GM19395 (cell line): ENCODE measurements around the gene PHF12.
A peak's percentile ranks its signal among the peaks of the same experiment; 100 is the strongest.

ENCODE experiments used
- ATAC-seq: cut with Tn5 transposase; IDR thresholded peaks from one replicate; pipeline ENCODE4 v1.9.1; 2021; ENCODE audit warnings: mild to moderate bottlenecking, moderate library complexity; ENCODE audit not compliant: unreplicated experiment

The PHF12 gene

GRCh38 chr17:28955408-28955807 lies 4.1 kb upstream of the PHF12 start:
- ATAC-seq: no peak

GRCh38 chr17:28954886-28955285 lies 3.6 kb upstream of the PHF12 start:
- ATAC-seq: no peak

- ATAC-seq: no peak
Measured at GRCh38 chr17:28953444-28954118, 2.3 kb upstream of the PHF12 start.

GRCh38 chr17:28951991-28952975 lies 965 bp upstream of the PHF12 start:
- peak; percentile 71 for ATAC-seq

GRCh38 chr17:28950752-28951427 lies 428 bp downstream of the PHF12 start:
- ATAC-seq: peak; percentile 1

- ATAC-seq: no peak
Measured at GRCh38 chr17:28950017-28950751, 1.1 kb downstream of the PHF12 start.

- no peak for ATAC-seq
Measured at GRCh38 chr17:28949185-28950016, 1.9 kb downstream of the PHF12 start.

- no peak for ATAC-seq
Measured at GRCh38 chr17:28948873-28949184, 2.5 kb downstream of the PHF12 start.

GRCh38 chr17:28948342-28948741 lies 3.0 kb downstream of the PHF12 start:
- ATAC-seq: no peak

- no peak for ATAC-seq
Measured at GRCh38 chr17:28947639-28948038, 3.7 kb downstream of the PHF12 start.

- no peak for ATAC-seq
Measured at GRCh38 chr17:28946239-28946638, 5.1 kb downstream of the PHF12 start.

GRCh38 chr17:28944862-28945741 lies 6.2 kb downstream of the PHF12 start:
- ATAC-seq: no peak

GRCh38 chr17:28944343-28944742 lies 7.0 kb downstream of the PHF12 start:
- ATAC-seq: no peak

GRCh38 chr17:28942925-28943324 lies 8.4 kb downstream of the PHF12 start:
- ATAC-seq: no peak

- ATAC-seq: no peak
Measured at GRCh38 chr17:28941251-28941650, 10.1 kb downstream of the PHF12 start.

- ATAC-seq: no peak
Measured at GRCh38 chr17:28940675-28941074, 10.6 kb downstream of the PHF12 start.

GRCh38 chr17:28940142-28940541 lies 11.2 kb downstream of the PHF12 start:
- ATAC-seq: no peak

GRCh38 chr17:28938552-28938951 lies 12.8 kb downstream of the PHF12 start:
- no peak for ATAC-seq
